ENCODE data around the gene NVL.
A peak's percentile ranks its signal among the peaks of the same experiment; 100 is the strongest.
"Not testable (repeated sequence)": the region's sequence is repeated elsewhere in the genome, so short reads cannot be mapped to it uniquely, and the experiment has no call there.

Gene NVL

GRCh38 chr1:224333939-224334786 lies 4.2 kb upstream of the NVL start:
- DNase-seq = no peak

GRCh38 chr1:224333309-224333926 lies 3.4 kb upstream of the NVL start:
- DNase-seq = peak; percentile 65

GRCh38 chr1:224331824-224332223 lies 1.9 kb upstream of the NVL start:
- DNase-seq = no peak

GRCh38 chr1:224331326-224331725 lies 1.4 kb upstream of the NVL start:
- DNase-seq = no peak

GRCh38 chr1:224329484-224329841 lies 509 bp downstream of the NVL start:
- DNase-seq = no peak

- DNase-seq = no peak
These were observed 1.3 kb downstream of the NVL start for GRCh38 chr1:224328644-224329043.

GRCh38 chr1:224325959-224326358 lies 4.0 kb downstream of the NVL start:
- DNase-seq = no peak

- DNase-seq = no peak
These were observed 8.3 kb downstream of the NVL start for GRCh38 chr1:224321706-224322105.

- peak; percentile 83 for DNase-seq
These were observed 12.5 kb downstream of the NVL start for GRCh38 chr1:224317383-224318045.

- no peak for DNase-seq
These were observed 17.9 kb downstream of the NVL start for GRCh38 chr1:224312025-224312424.

- DNase-seq = not testable (repeated sequence)
These were observed 18.5 kb downstream of the NVL start for GRCh38 chr1:224311503-224311902.

GRCh38 chr1:224308064-224308463 lies 21.9 kb downstream of the NVL start:
- DNase-seq = no peak

GRCh38 chr1:224304767-224305166 lies 25.2 kb downstream of the NVL start:
- no peak for DNase-seq

GRCh38 chr1:224302947-224303346 lies 27.0 kb downstream of the NVL start:
- no peak for DNase-seq

GRCh38 chr1:224301391-224301790 lies 28.6 kb downstream of the NVL start:
- no peak for DNase-seq

- no peak for DNase-seq
These were observed 29.6 kb downstream of the NVL start for GRCh38 chr1:224300346-224300745.

- no peak for DNase-seq
These were observed 31.3 kb downstream of the NVL start for GRCh38 chr1:224298346-224299330.

- DNase-seq = no peak
These were observed 35.2 kb downstream of the NVL start for GRCh38 chr1:224294775-224295174.

- no peak for DNase-seq
These were observed 37.6 kb downstream of the NVL start for GRCh38 chr1:224292419-224292818.

- DNase-seq = no peak
These were observed 40.6 kb downstream of the NVL start for GRCh38 chr1:224289396-224289795.

GRCh38 chr1:224287714-224288113 lies 42.3 kb downstream of the NVL start:
- peak; percentile 35 for DNase-seq

GRCh38 chr1:224282140-224282539 lies 47.8 kb downstream of the NVL start:
- no peak for DNase-seq
